ENCODE measurements around the gene USP19.

The USP19 gene

DNA sequence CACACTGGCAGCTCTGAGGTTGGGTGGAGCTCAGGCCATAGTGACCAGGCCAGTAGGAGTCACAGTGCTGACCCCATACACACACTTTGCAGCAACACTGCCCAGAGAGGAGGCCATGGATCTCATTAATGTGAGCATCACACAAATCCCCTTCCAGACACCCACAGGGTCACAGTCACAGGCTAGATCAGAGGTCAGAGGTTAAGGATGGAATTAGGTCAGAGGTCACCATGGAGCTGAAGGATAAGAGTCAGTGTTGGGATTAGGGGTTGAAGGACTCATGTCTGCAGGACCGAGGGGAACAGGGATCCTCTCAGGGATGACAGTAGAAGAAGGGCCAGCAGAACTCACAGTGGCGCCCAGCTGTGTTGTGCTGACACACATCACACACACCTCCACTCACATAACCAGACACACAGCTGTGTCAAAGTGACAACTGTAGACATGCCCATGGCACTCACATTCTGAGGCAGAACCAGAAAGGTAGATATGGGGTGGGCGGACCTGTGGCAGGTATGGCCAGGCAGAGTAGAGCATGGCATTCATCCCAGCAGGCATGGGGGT is 32.8 kb upstream of the USP19 start:
- FAIRE-seq (no peak), DNase-seq (ENCODE audit: insufficient read length, low spot score) (no peak)
- TF ChIP-seq POLR2A (IDR thresholded peaks at IDR 0.05; ENCODE audit: low read depth, low read length), result no peak

DNA sequence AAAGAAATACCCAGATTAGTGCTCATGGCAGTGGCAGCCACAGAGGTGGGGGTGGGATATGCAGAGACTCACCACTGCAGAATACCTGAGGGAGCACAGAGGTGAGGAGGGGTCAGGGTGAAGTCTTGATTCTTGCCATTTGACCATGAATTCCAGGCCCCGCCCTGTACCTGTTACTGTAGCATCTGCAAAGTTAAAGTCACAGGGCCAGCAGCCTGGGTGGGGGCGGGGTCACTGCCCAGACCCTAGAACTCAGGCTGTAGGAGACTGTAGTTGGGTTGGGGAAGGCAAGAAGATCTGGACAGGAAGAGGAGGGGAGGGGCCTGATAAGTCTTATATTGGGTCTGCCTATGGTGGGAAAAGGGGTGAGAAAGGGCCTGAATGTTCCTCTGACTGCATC is 31.0 kb upstream of the USP19 start:
- no peak for TF ChIP-seq POLR2A (IDR thresholded peaks at IDR 0.05; ENCODE audit: low read depth, low read length)
- DNase-seq (ENCODE audit: insufficient read length, low spot score) (no peak), FAIRE-seq (no peak)

- TF ChIP-seq POLR2A (IDR thresholded peaks at IDR 0.05; ENCODE audit: low read depth, low read length), result no peak
- FAIRE-seq (no peak), DNase-seq (ENCODE audit: insufficient read length, low spot score) (no peak)
Observed at GRCh38 chr3:49148159-49148558, 27.5 kb upstream of the USP19 start.

DNA sequence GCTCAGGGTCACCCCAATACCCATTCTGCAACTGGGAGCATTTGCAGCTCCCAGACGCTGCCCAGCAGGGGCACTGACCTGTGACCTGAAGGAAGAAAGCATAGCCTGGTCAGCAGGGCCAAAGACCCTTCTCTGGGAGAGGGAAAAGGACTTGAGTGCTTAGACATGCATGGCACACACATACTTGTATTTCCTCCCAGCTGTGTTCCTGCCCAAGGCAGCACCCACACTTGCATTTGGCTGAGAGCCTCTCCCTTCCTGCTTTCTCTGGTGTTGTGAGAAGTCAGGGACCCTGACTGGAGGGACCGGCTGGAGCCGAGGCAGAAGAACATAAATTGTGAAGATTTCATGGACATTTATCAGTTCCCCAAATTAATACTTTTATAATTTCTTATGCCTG is 19.5 kb upstream of the USP19 start:
- FAIRE-seq (no peak), DNase-seq (ENCODE audit: insufficient read length, low spot score) (no peak)
- no peak for TF ChIP-seq POLR2A (IDR thresholded peaks at IDR 0.05; ENCODE audit: low read depth, low read length)

DNA sequence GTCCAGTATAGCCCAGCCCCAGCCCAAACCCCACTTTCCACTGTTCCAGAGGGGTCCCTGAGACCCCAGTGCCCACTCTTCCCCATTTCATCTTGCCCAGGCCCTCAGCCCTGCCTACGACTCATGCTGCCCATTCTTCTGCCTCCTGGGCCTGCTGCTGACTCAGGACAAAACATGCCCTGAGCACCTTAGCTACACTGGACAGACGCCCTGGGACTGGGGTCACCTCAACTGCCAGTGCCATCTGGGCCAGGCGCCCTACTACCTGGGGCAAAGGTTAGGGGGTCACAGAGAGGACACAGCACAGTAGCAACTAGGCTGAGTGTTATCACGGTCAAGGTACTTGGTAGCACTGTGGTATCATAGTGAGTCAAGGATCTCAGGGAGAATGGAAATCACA is 14.9 kb upstream of the USP19 start:
- DNase-seq (ENCODE audit: insufficient read length, low spot score) (no peak), FAIRE-seq (no peak)
- TF ChIP-seq POLR2A (IDR thresholded peaks at IDR 0.05; ENCODE audit: low read depth, low read length), result no peak

DNA sequence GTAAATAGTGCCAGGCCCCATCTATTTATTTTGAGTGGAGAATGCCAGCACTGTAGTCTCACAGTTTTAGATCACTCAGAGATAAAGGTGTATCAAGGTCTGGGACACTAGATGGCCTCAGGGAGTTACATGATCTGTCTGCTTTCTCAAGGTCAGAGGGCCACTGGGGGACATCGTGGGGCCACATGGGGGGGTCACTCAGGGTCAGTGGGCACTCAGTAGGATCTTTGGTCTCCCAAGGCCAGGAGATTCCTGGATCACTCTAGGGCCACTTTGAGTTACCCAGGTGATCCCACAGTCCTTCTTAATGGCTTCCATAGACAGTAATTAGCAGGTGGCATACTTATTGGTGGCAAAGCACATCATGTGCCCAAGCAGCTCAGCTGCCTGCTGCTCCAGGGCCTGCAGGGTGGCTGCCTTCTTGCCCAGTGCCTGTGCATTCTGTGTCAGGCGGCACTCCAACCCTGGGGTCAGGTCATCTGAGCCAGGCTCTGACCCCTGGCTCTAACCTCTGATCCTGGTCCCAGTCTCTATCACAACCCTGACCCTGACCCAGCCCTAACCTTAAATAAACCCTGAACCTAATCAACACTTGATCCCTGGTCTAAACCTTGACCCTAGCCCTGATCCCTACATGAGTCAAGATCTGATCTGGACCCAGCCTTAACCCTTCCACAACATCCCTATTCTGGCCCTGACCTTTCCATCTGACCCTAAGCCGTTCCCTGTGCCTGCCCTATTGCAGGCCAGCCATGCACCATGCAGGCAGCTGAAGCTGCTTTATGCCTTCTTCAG is 14.0 kb upstream of the USP19 start:
- no peak for DNase-seq (ENCODE audit: insufficient read length, low spot score)
- TF ChIP-seq POLR2A (IDR thresholded peaks at IDR 0.05; ENCODE audit: low read depth, low read length), result no peak
- FAIRE-seq, result no peak

GRCh38 chr3:49133226-49133951 is 12.8 kb upstream of the USP19 start:
- peak; percentile 44; the same call in 1 of the 2 replicates for TF ChIP-seq POLR2A (IDR thresholded peaks at IDR 0.05; ENCODE audit: low read depth, low read length)
- DNase-seq (ENCODE audit: insufficient read length, low spot score) (peak; percentile 91), FAIRE-seq (no peak)

GRCh38 chr3:49132437-49133225 is 12.0 kb upstream of the USP19 start, which contains the start of gene LAMB2:
TSS of gene LAMB2 (minus strand) at chr3:49133050. CDS start at chr3:49132867, 183 bp downstream.
- no peak for FAIRE-seq
- peak; percentile 65 for TF ChIP-seq POLR2A (IDR thresholded peaks at IDR 0.05; ENCODE audit: low read depth, low read length)
- peak; percentile 80 for DNase-seq (ENCODE audit: insufficient read length, low spot score)

DNA sequence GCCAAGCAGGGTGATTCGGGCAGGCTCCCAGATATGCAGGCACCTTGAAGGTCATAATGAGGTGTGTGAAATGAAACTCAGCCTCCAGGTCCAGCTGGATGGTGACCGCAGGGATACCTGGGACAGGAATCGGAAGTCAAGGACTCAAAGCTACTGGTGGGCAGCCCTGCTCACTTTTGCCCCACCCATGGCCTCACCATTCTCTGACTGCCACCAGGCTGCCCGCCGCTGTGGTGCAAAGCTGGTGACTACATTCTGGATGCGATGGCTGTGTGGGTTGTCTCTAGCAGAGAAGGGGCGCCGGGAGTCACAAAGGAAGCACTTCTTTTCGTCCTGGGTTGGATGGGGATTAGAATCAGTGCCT is 11.4 kb upstream of the USP19 start:
- FAIRE-seq, result no peak
- DNase-seq (ENCODE audit: insufficient read length, low spot score), result no peak
- no peak for TF ChIP-seq POLR2A (IDR thresholded peaks at IDR 0.05; ENCODE audit: low read depth, low read length)

DNA sequence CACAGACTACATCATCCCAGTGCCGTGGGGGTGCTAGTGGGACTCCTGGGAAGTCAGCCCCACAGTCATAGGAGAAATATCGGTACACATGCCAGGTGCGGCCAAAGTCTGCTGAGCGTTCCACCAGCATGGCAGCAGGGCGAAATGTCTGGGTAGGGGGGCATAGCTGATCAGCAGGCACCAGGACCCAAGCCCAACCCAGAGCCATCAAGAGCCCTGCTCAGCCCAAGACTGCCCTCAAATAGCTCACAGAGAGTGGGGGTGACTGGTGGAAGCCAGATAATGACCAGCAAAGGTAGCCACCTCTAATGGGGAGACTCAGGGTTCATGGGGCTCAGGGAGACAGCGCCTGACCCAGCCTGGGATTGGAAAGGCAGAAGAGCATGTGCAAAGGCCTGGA is 11.0 kb upstream of the USP19 start:
- no peak for TF ChIP-seq POLR2A (IDR thresholded peaks at IDR 0.05; ENCODE audit: low read depth, low read length)
- DNase-seq (ENCODE audit: insufficient read length, low spot score), result no peak

DNA sequence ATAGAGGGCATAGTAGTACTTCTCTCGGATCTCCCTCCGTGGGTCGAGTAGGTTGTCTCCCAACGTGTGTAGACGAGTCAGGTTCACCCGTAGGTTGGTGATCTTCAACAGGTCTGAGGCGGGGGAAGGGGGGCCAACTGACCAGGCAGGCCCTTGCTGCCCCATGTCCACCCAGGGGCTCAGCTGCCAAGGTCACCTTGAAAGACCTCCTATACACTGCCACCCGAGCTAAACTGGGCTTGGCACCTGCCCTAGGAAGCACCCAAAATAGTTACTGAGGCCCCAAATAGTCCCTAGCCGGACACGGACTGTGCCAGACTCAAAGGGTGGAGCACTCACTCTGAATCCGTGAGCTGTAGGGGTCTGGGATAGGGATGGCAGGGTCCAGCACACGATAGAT is 10.4 kb upstream of the USP19 start:
- no peak for TF ChIP-seq POLR2A (IDR thresholded peaks at IDR 0.05; ENCODE audit: low read depth, low read length)
- no peak for FAIRE-seq
- DNase-seq (ENCODE audit: insufficient read length, low spot score), result no peak

More for the DNA sequence above, 11.0 kb upstream of the USP19 start:
- no peak for FAIRE-seq

GRCh38 chr3:49124991-49125670 is 4.5 kb upstream of the USP19 start:
- FAIRE-seq, result no peak
- DNase-seq (ENCODE audit: insufficient read length, low spot score), result no peak
- no peak for TF ChIP-seq POLR2A (IDR thresholded peaks at IDR 0.05; ENCODE audit: low read depth, low read length)

GRCh38 chr3:49124203-49124602 is 3.6 kb upstream of the USP19 start:
- no peak for TF ChIP-seq POLR2A (IDR thresholded peaks at IDR 0.05; ENCODE audit: low read depth, low read length)
- no peak for FAIRE-seq
- no peak for DNase-seq (ENCODE audit: insufficient read length, low spot score)
